GM18909 (cell line): Measurements from ENCODE around the gene DTWD2.

Experiments
- ATAC-seq: cut with Tn5 transposase; IDR thresholded peaks from one replicate; pipeline ENCODE4 v1.9.1; 2021; ENCODE audit warnings: mild to moderate bottlenecking; ENCODE audit not compliant: unreplicated experiment, poor library complexity

The DTWD2 gene

GRCh38 chr5:118793091-118793490 is 195.3 kb downstream of the DTWD2 start:
- ATAC-seq = no peak

- peak; percentile 96 for ATAC-seq
Observed at GRCh38 chr5:118791926-118792734, 196.2 kb downstream of the DTWD2 start.

GRCh38 chr5:118789366-118789765 is 199.0 kb downstream of the DTWD2 start:
- ATAC-seq = no peak

- no peak for ATAC-seq
Observed at GRCh38 chr5:118788351-118788750, 200.0 kb downstream of the DTWD2 start.
